Cardiac fibroblast (primary cell): ENCODE measurements around the gene CNDP2.
"Not testable (repeated sequence)": the region's sequence is repeated elsewhere in the genome, so short reads cannot be mapped to it uniquely, and the experiment has no call there.

Experiments
- DNase-seq, 2 donors: peaks; one replicate each; pipeline versions ENCODE4 v3.0.0 to v3.0.0-alpha.2; 2010; ENCODE audit warnings: low read depth in 2 of 2
- H3K4me3 ChIP-seq, 2 donors: replicated peaks in 1 of 2; 1 replicate in 1 of 2; 2 replicates in 1 of 2; pipeline ENCODE4 v1.5.1; 2011; ENCODE audit warnings: low read depth in 2 of 2, low read length in 2 of 2, mild to moderate bottlenecking in 2 of 2, moderate library complexity in 1 of 2
- CTCF ChIP-seq: IDR thresholded peaks from one replicate; pipeline ENCODE4 v1.5.1; 2011; ENCODE audit warnings: low read depth, mild to moderate bottlenecking, low read length, inconsistent platforms

The CNDP2 gene

GRCh38 chr18:74498712-74499627 lies 2.8 kb downstream of the CNDP2 start:
- TF ChIP-seq CTCF = no peak
- peak in 1 of 2 donors; percentile 17 for DNase-seq
- no peak overlapping the region for H3K4me3 ChIP-seq

- DNase-seq = peak; percentile 30 to 62
- TF ChIP-seq CTCF = no peak
- H3K4me3 ChIP-seq = peak overlapping the region in 1 of 2 donors; percentile 12
Observed at GRCh38 chr18:74499633-74500032, 3.5 kb downstream of the CNDP2 start.

- no peak for TF ChIP-seq CTCF
- no peak for DNase-seq
- H3K4me3 ChIP-seq = no peak overlapping the region
Observed at GRCh38 chr18:74500372-74500771, 4.2 kb downstream of the CNDP2 start.

- H3K4me3 ChIP-seq, DNase-seq: not testable (repeated sequence)
Observed at GRCh38 chr18:74500774-74501173, 4.6 kb downstream of the CNDP2 start.

GRCh38 chr18:74501386-74501785 lies 5.2 kb downstream of the CNDP2 start:
- TF ChIP-seq CTCF = no peak
- no peak overlapping the region for H3K4me3 ChIP-seq
- DNase-seq = no peak

GRCh38 chr18:74503137-74503536 lies 7.0 kb downstream of the CNDP2 start:
- no peak for TF ChIP-seq CTCF
- no peak overlapping the region for H3K4me3 ChIP-seq
- no peak for DNase-seq

GRCh38 chr18:74505776-74506175 lies 9.6 kb downstream of the CNDP2 start:
- no peak for TF ChIP-seq CTCF
- H3K4me3 ChIP-seq = no peak overlapping the region
- DNase-seq = no peak
